PC-9 (cell line): ENCODE measurements around the gene ZCCHC14. TPM values are rescaled to one million over a fixed set of nuclear protein-coding genes. Genes with fewer than 3 reads are reported as not detected.

Experiments
- BruUV-seq: library from RNA; stranded (reverse); fragments of 400-500 nt; replicated peaks from 2 replicates; lab custom pipeline; 2021; lab: Mats Ljungman, UMichigan
- CTCF ChIA-PET: fragments of 300-600 bp; sonication (Branson Sonifier 250); formaldehyde crosslinking; loops from one replicate; lab custom pipeline; 2022; ENCODE audit warnings: antibody characterized with exemption; lab: Charles Lee
- POLR2A ChIA-PET: fragments of 300-600 bp; sonication (Branson Sonifier 250); formaldehyde crosslinking; loops from one replicate; lab custom pipeline; 2022; ENCODE audit warnings: antibody characterized with exemption; ENCODE audit not compliant: unreplicated experiment; lab: Charles Lee
- DNase-seq, 2 experiments: peaks; one replicate each; pipeline versions ENCODE4 v3.0.0 to v3.0.0-alpha.2; 2015 to 2022; ENCODE audit warnings: mixed read lengths in 1 of 2
- H2AFZ ChIP-seq: fragments of 200-600 bp; sonication (generic); 2 replicates; pipeline ENCODE4 v1.8.1; 2017; ENCODE audit warnings: antibody characterized with exemption
- H3F3A ChIP-seq: fragments of 200-600 bp; sonication (generic); 2 replicates; pipeline ENCODE4 v1.8.1; 2017; ENCODE audit warnings: antibody characterized with exemption, mild to moderate bottlenecking, low read depth; ENCODE audit not compliant: insufficient read depth
- H3K27ac ChIP-seq: fragments of 200-600 bp; sonication (generic); 2 replicates; pipeline ENCODE4 v1.6.1; 2016; ENCODE audit warnings: mixed run types
- H3K27me3 ChIP-seq: fragments of 200-600 bp; sonication (generic); 2 replicates; pipeline ENCODE4 v1.6.1; 2016; ENCODE audit warnings: low read depth, mixed run types; ENCODE audit not compliant: insufficient read depth
- H3K36me3 ChIP-seq: fragments of 200-600 bp; sonication (generic); 2 replicates; pipeline ENCODE4 v1.6.1; 2016; ENCODE audit warnings: low read depth, mixed run types
- H3K4me1 ChIP-seq: fragments of 200-600 bp; sonication (generic); replicated peaks from 2 replicates; pipeline ENCODE4 v1.6.1; 2016; ENCODE audit warnings: mixed run types; ENCODE audit not compliant: insufficient read depth
- H3K4me2 ChIP-seq: fragments of 200-600 bp; sonication (generic); 2 replicates; pipeline ENCODE4 v1.6.1; 2017; ENCODE audit warnings: mixed run types
- H3K4me3 ChIP-seq: fragments of 200-600 bp; sonication (generic); 2 replicates; pipeline ENCODE4 v1.6.1; 2016; ENCODE audit warnings: mixed run types
- H3K79me2 ChIP-seq: fragments of 200-600 bp; sonication (generic); 2 replicates; pipeline ENCODE4 v1.6.1; 2017; ENCODE audit warnings: low read depth, mixed run types
- H3K9me2 ChIP-seq: fragments of 200-600 bp; sonication (generic); 2 replicates; pipeline ENCODE4 v1.8.1; 2017; ENCODE audit warnings: mild to moderate bottlenecking; ENCODE audit not compliant: insufficient read depth
- H3K9me3 ChIP-seq: fragments of 200-600 bp; sonication (generic); 2 replicates; pipeline ENCODE4 v1.8.1; 2016; ENCODE audit warnings: low read depth; ENCODE audit not compliant: insufficient read depth
- H4K20me1 ChIP-seq: fragments of 200-600 bp; sonication (generic); 2 replicates; pipeline ENCODE4 v1.8.1; 2017; ENCODE audit not compliant: insufficient read depth
- EZH2 ChIP-seq: fragments of 200-600 bp; sonication (generic); IDR thresholded peaks from 2 replicates; pipeline ENCODE4 v1.8.0; 2017; ENCODE audit warnings: antibody characterized with exemption, low read depth
- intact Hi-C: fragments of 100-400 bp; cut with micrococcal nuclease; formaldehyde crosslinking; loops from one replicate; pipeline ENCODE4 v1.10.0; 2022; ENCODE audit not compliant: unreplicated experiment
- total RNA-seq: library from RNA; stranded (reverse); gene quantifications from 2 replicates; pipeline ENCODE4 v1.2.3, GENCODE V29; 2021
- TF ChIP-seq, protein P1 (sequence below): fragments of 200-600 bp; sonication (generic); conservative IDR thresholded peaks from 2 replicates; pipeline ENCODE4 v1.6.1; 2017; ENCODE audit warnings: mixed run types, antibody characterized with exemption, mild to moderate bottlenecking, moderate library complexity

Gene ZCCHC14
- total RNA-seq, 1 experiment from 2014 or later = 17.9 TPM

DNA sequence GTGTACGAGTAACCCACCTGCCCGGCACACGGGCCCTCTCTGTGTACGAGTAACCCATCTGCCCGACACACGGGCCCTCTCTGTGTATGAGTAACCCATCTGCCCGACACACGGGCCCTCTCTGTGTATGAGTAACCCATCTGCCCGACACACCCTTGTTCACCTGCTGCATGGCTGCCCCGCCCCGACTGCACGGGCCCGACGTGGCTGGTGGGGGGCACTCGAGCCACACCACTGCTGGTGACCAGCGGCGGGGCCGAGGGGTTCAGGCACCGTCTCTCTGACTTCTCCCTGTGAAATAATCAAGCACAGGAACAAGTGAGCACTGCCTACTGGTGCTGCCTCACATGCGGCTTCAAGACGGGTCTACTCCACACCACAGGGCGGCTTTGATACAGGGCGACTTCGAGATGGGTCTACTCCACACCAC lies 78.6 kb downstream of the ZCCHC14 start:
- DNase-seq = no peak
- Histone ChIP-seq H3K79me2 (no peaks in the 10 kb centered on the region), H3K9me2 (no peaks in the 10 kb centered on the region), H3F3A (no peaks in the 10 kb centered on the region), H3K36me3 (no peaks in the 10 kb centered on the region), H2AFZ (no peak overlapping the region), H3K4me3 (no peak overlapping the region), H3K27ac (no peak overlapping the region), H3K4me2 (no peak overlapping the region), H3K9me3 (no peaks in the 10 kb centered on the region), H3K4me1 (no peaks in the 10 kb centered on the region), H3K27me3 (no peaks in the 10 kb centered on the region), H4K20me1 (peaks cover 5% of the 10 kb centered on the region)
- BruUV-seq = no TSS peak
- POLR2A ChIA-PET = no interaction called here
- TF ChIP-seq EZH2 = no peak
- TF ChIP-seq, protein P1, sequence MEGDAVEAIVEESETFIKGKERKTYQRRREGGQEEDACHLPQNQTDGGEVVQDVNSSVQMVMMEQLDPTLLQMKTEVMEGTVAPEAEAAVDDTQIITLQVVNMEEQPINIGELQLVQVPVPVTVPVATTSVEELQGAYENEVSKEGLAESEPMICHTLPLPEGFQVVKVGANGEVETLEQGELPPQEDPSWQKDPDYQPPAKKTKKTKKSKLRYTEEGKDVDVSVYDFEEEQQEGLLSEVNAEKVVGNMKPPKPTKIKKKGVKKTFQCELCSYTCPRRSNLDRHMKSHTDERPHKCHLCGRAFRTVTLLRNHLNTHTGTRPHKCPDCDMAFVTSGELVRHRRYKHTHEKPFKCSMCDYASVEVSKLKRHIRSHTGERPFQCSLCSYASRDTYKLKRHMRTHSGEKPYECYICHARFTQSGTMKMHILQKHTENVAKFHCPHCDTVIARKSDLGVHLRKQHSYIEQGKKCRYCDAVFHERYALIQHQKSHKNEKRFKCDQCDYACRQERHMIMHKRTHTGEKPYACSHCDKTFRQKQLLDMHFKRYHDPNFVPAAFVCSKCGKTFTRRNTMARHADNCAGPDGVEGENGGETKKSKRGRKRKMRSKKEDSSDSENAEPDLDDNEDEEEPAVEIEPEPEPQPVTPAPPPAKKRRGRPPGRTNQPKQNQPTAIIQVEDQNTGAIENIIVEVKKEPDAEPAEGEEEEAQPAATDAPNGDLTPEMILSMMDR = no peak
- intact Hi-C loops = no loop called here
- CTCF ChIA-PET = no interaction called here

DNA sequence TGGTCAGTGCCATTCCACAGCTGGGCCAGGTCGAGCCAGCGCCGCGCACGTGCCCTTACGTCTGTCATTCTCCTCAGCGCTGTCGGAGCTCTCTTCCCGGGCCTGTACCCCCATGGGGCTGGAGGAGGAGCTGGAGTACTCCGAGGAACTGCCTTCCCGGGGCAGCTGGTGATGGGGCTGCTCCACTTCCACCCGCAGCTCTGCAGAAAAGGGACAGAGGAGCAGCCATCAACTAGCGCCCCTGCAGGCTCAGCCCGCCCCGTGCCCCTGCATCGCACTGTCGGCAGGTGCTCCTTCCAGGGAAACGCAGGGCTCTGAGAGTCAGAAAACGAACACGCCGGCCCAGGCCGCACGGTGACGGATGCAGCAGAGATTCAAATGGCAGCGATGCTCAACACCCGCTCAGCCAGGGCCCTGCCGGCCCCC lies 79.8 kb downstream of the ZCCHC14 start:
- POLR2A ChIA-PET = no interaction called here
- Histone ChIP-seq H4K20me1 (peaks cover 5% of the 10 kb centered on the region), H2AFZ (no peak overlapping the region), H3K9me3 (no peaks in the 10 kb centered on the region), H3K27ac (no peak overlapping the region), H3K4me1 (no peaks in the 10 kb centered on the region), H3F3A (peaks cover 5% of the 10 kb centered on the region; the same call in 1 of the 2 replicates), H3K4me3 (no peak overlapping the region), H3K9me2 (no peaks in the 10 kb centered on the region), H3K36me3 (no peaks in the 10 kb centered on the region), H3K79me2 (no peaks in the 10 kb centered on the region), H3K4me2 (no peak overlapping the region), H3K27me3 (no peaks in the 10 kb centered on the region)
- no peak for DNase-seq
- no peak for TF ChIP-seq EZH2
- TF ChIP-seq, protein P1 = no peak
- intact Hi-C loops = no loop called here
- no TSS peak for BruUV-seq
- CTCF ChIA-PET = no interaction called here

DNA sequence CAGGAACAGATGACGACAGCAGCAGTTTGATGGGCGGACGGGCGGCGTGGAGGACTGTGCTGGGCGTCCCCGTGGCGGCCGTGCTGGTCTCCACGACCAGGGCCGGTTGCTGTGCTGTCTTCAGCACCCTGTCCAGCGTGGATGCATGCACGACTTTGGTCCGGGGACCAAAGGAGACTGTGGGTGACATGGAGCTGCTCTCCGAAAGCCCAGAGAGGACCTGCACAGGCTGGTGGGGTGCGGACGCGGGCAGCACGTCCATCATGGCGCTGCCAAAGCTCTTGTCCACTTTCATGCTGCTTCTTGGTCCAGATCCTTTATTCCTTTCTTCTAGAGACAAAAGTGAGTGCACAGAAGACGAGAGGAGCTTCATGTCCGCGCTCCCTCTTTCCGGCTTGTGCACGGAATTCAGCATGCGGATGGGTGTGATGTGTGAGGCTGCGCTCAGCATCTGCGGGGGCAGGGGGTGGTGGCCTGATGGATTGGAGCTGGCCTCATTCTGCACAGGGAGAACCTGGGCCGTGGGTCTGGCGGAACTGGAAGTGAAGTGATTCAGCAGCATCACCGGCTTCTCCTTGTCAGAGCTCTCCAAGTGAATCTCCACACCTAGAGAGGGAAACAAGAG lies 80.3 kb downstream of the ZCCHC14 start:
- Histone ChIP-seq H3K4me3 (no peak overlapping the region), H3K79me2 (no peaks in the 10 kb centered on the region), H2AFZ (no peak overlapping the region), H3K9me2 (no peaks in the 10 kb centered on the region), H3K4me2 (no peak overlapping the region), H3F3A (peaks cover 10% of the 10 kb centered on the region; the same call in 1 of the 2 replicates), H4K20me1 (no peaks in the 10 kb centered on the region; the same call in none of the 2 replicates), H3K36me3 (no peaks in the 10 kb centered on the region), H3K9me3 (no peaks in the 10 kb centered on the region), H3K4me1 (no peaks in the 10 kb centered on the region), H3K27ac (no peak overlapping the region), H3K27me3 (no peaks in the 10 kb centered on the region)
- no peak for DNase-seq
- ChIA-PET CTCF (no interaction called here), POLR2A (no interaction called here)
- intact Hi-C loops = no loop called here
- TF ChIP-seq, protein P1 = no peak
- no peak for TF ChIP-seq EZH2
- no TSS peak for BruUV-seq
